BLaER1 treated with 17β-estradiol and CSF1 and Interleukin-3, amounts not matched to agents 10 nM and 100 nM (cell line): ENCODE results near the gene TMEM9.

Experiments
- H3K27ac ChIP-seq, 11 experiments: shearing (Covaris generic); formaldehyde crosslinking; 2 replicates each; pipeline ENCODE4 v1.8.1; 2022
- H3K27me3 ChIP-seq, 11 experiments: shearing (Covaris generic); formaldehyde crosslinking; 2 replicates each; pipeline ENCODE4 v1.8.1; 2022
- H3K36me3 ChIP-seq, 11 experiments: shearing (Covaris generic); formaldehyde crosslinking; 2 replicates each; pipeline ENCODE4 v1.8.1; 2022
- H3K4me1 ChIP-seq, 10 experiments: shearing (Covaris generic); formaldehyde crosslinking; 2 replicates each; pipeline ENCODE4 v1.8.1; 2022
- H3K4me2 ChIP-seq, 11 experiments: shearing (Covaris generic); formaldehyde crosslinking; 2 replicates each; pipeline ENCODE4 v1.8.1; 2022
- H3K4me3 ChIP-seq, 10 experiments: shearing (Covaris generic); formaldehyde crosslinking; 2 replicates each; pipeline ENCODE4 v1.8.1; 2022
- H3K9ac ChIP-seq, 11 experiments: shearing (Covaris generic); formaldehyde crosslinking; 2 replicates each; pipeline ENCODE4 v1.8.1; 2022
- H3K9me3 ChIP-seq, 11 experiments: shearing (Covaris generic); formaldehyde crosslinking; replicated peaks in 1 of 11; 2 replicates each; pipeline ENCODE4 v1.8.1; 2022
- H4K20me1 ChIP-seq, 11 experiments: shearing (Covaris generic); formaldehyde crosslinking; 2 replicates each; pipeline ENCODE4 v1.8.1; 2022
- Cebpa-rat ChIP-seq, 11 experiments: shearing (Covaris generic); IDR thresholded peaks; 2 replicates each; pipeline ENCODE4 v1.8.1; 2022

TMEM9 gene

DNA sequence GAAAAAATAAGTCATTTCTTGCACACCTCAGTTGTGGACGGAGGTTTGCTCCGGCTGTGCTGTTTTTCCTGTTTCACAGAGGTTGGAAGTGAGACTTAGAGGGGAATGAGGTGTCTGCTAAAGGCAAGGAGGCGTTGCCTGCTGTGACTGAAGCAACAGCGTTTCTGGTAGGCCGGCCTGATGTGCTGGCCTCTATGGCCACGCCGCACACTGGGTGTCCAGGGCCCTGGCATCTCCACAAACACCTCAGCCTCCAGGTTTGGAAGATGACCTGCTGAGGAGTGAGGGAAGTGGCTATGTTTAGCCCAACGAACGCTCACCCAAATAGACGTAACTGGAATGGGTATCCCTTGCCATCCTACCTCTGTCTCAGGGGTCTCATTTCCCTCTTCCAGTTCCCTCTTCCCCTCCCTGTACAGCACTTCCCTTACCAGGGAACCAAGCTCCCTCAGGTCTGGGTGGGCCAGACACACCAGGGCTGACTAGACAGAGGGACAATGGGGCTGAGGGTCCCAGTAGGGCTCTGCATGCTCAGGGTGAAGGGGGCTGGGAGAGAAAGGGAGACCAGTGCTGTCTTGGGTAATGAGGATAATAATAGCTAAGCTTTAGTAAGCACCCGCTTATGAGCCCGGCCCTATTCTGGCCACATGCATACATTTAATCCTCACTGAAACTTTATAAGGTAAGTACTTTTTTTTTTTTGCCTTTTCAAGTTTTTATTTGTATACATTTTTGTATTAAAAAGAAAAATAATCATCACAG, 53.9 kb downstream of the TMEM9 start:
- no peak for TF ChIP-seq Cebpa-rat (IDR thresholded peaks at IDR 0.05)
- peaks cover 0 to 29% (median 15%) of the 10 kb centered on the region in 10 experiments; a peak in 15 of 20 replicates for H3K4me1 ChIP-seq

DNA sequence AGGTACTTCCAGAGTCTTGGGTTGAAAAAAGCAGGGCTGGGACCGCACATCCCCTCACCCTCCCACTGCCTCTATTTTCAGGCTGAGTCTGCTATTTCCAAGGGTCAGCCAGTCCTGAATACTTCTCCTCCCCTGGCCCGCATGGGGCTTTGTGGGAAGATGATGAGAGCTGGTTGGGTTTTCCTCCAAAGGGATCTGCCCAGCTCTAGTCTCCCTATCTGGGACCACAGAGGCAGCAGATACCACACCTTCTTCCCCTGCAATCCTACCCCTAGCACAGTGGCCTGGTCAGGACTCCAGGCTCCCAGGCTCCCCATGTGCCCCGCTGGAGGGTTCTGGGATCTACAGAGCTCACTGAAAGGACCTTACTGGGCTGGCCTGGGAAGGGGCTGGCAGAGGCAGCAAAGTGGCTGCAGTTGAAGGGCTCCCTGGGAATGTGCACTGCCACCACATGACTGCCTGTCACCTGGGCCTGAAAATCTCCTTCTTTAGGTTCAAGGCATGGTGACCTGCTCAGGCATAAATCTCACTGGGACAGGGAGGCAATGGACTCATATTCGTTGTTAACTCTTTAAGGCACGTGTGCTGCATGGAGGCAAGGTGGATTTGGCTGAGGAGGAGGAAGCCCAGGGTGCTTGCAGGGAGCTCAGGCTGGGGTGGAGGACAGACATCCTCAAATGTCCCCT, 55.1 kb downstream of the TMEM9 start:
- Histone ChIP-seq H4K20me1 (no peaks in the 10 kb centered on the region; a peak in 1 of 22 replicates), H3K4me2 (no peak overlapping the region), H3K9me3 (no peaks in the 10 kb centered on the region), H3K36me3 (no peaks in the 10 kb centered on the region), H3K4me3 (no peak overlapping the region), H3K27me3 (no peaks in the 10 kb centered on the region), H3K9ac (no peak overlapping the region), H3K4me1 (peaks cover 0 to 35% (median 17%) of the 10 kb centered on the region in 10 experiments; a peak in 15 of 20 replicates), H3K27ac (no peak overlapping the region)
- TF ChIP-seq Cebpa-rat (IDR thresholded peaks at IDR 0.05) = no peak

More for the DNA sequence above, 53.9 kb downstream of the TMEM9 start:
- no peaks in the 10 kb centered on the region; a peak in 1 of 22 replicates for H4K20me1 ChIP-seq
- no peaks in the 10 kb centered on the region for H3K36me3 ChIP-seq
- H3K9ac ChIP-seq = no peak overlapping the region
- no peaks in the 10 kb centered on the region for H3K9me3 ChIP-seq
- no peak overlapping the region for H3K4me3 ChIP-seq
- no peak overlapping the region for H3K27ac ChIP-seq
- H3K4me2 ChIP-seq = no peak overlapping the region
- H3K27me3 ChIP-seq = no peaks in the 10 kb centered on the region

DNA sequence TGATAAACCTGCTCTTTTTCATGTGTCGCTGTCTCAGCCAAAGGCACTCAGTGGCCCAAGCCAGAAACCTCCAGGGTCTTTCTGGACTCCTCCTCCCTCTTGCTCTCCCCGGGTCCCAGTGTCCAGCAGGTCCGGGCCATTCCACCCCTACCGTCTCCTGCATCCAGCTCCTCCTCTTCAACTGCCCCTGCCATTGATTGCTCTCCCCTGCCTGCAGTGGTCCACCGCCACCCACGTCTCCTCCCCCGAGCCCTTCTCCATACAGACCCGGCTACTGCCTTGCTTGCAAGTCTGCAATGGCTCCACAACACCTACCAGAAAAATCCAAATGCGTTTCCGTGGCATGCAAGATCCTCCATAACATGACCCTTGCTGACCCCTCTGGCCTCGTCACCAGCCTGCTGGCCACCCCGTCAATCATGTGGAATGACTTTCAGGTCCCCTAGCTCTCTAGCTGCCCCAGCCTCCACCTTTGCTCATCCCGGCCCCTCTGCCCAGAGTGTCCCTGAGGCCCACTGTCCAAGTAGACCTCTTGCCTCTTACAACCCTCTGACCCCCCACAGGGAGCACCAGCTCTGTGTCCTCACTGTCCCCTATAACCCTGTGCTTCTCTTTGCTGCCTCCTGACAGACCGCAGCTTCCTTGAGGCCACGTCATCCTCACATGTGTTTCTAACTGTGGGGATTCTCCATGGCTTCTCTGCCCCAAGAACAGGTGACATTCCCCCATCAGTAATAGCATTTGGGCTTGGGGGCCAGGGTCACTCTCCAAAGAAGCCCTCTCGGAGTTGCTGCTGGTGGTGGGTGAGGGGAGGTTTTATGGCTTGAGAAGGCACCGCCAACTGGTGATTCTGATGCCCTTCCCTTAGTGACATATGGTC, 57.1 kb downstream of the TMEM9 start:
- Histone ChIP-seq H3K27me3 (no peaks in the 10 kb centered on the region), H3K36me3 (no peaks in the 10 kb centered on the region)
- no peak for TF ChIP-seq Cebpa-rat (IDR thresholded peaks at IDR 0.05)

DNA sequence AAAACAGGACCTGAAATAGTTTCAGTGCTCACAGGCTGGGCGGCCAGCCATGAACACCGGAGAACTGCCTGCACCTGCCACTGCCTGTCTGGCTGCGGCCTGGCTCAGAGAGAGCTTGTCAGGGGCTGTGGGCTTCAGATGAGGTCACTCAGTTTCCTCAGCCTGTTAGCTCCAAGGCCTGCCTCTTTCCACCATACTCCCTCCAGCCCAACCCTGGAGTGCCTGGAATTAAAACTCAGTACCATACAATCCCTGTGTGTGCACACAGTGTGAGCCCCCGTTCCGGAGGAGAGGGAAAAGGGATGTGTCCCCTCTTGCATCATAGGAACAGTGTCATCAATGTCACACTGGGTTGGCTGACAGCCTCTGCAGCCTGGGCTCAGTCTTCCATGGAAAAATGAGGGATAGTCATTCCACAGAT, 58.2 kb downstream of the TMEM9 start:
- Histone ChIP-seq H3K27me3 (no peaks in the 10 kb centered on the region), H3K27ac (no peak overlapping the region), H4K20me1 (no peaks in the 10 kb centered on the region; a peak in 1 of 22 replicates), H3K9me3 (no peaks in the 10 kb centered on the region), H3K36me3 (no peaks in the 10 kb centered on the region), H3K9ac (no peak overlapping the region; a peak in 1 of 22 replicates), H3K4me1 (peaks cover 0 to 27% (median 16%) of the 10 kb centered on the region in 10 experiments; a peak in 15 of 20 replicates), H3K4me2 (peak overlapping the region in 8 of 11 experiments; percentile 45 to 69 (median 59); a peak in 16 of 22 replicates), H3K4me3 (no peak overlapping the region)
- TF ChIP-seq Cebpa-rat (IDR thresholded peaks at IDR 0.05) = no peak

More for the DNA sequence above, 57.1 kb downstream of the TMEM9 start:
- Histone ChIP-seq H4K20me1 (no peaks in the 10 kb centered on the region; a peak in 1 of 22 replicates), H3K9ac (no peak overlapping the region), H3K4me2 (0 out of 22 replicates have a peak overlapping the region, but pooled peaks of 1 of the 11 experiments have one; percentile 61), H3K4me3 (no peak overlapping the region), H3K4me1 (peaks cover 0 to 27% (median 16%) of the 10 kb centered on the region in 10 experiments; a peak in 15 of 20 replicates), H3K9me3 (no peaks in the 10 kb centered on the region), H3K27ac (no peak overlapping the region)

DNA sequence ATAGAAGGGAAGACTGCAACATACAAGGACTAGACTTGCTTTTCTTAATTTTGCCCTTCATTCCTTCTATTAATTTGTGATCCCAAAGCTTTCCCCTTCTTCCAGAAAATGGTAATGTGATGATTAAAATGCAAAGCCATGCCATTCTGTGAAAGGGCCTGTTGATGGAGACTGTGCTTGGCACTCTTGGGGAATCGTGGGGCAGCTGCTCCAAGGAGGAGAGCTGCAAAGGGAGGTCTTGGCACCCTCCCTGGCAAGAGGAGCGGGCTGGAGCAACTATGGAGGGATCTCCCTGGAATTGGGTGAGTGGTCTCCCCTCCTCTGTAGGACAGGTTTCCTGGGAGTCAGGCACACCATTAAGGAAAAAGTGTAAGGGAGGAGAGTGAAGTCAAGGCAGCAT, 58.7 kb downstream of the TMEM9 start:
- Histone ChIP-seq H3K4me2 (peak overlapping the region in 8 of 11 experiments; percentile 45 to 69 (median 59); a peak in 16 of 22 replicates), H3K27ac (no peak overlapping the region), H3K36me3 (no peaks in the 10 kb centered on the region), H3K4me3 (no peak overlapping the region), H3K9ac (no peak overlapping the region; a peak in 1 of 22 replicates), H3K9me3 (no peaks in the 10 kb centered on the region), H4K20me1 (no peaks in the 10 kb centered on the region; a peak in 1 of 22 replicates), H3K27me3 (no peaks in the 10 kb centered on the region), H3K4me1 (peaks cover 0 to 27% (median 16%) of the 10 kb centered on the region in 10 experiments; a peak in 15 of 20 replicates)
- no peak for TF ChIP-seq Cebpa-rat (IDR thresholded peaks at IDR 0.05)

DNA sequence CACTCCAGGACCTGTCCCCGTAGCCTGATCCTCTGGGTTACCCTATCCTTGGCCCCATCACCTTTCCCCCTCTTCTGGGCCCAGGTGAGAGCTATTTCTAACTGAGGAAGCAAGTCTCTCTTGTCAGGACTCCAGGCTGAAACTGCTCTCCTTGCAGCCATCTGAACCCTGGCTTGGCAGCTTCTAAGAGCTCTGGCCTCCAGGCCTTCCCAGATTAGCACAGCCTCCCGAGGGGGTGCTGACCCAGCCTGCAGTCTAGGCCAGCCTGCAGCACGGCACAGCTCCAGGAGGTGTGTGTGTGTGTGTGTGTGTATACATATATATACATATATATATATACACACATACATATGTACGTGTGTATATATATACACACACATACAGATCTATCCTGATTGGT, 59.4 kb downstream of the TMEM9 start:
- Histone ChIP-seq H3K27ac (no peak overlapping the region), H3K9ac (no peak overlapping the region), H3K27me3 (no peaks in the 10 kb centered on the region), H4K20me1 (no peaks in the 10 kb centered on the region; a peak in 1 of 22 replicates), H3K4me2 (peak overlapping the region in 3 of 11 experiments; percentile 61 to 69 (median 69); a peak in 3 of 22 replicates), H3K4me3 (no peak overlapping the region), H3K9me3 (no peaks in the 10 kb centered on the region), H3K36me3 (no peaks in the 10 kb centered on the region), H3K4me1 (peaks cover 0 to 27% (median 16%) of the 10 kb centered on the region in 10 experiments; a peak in 15 of 20 replicates)
- TF ChIP-seq Cebpa-rat (IDR thresholded peaks at IDR 0.05) = no peak

DNA sequence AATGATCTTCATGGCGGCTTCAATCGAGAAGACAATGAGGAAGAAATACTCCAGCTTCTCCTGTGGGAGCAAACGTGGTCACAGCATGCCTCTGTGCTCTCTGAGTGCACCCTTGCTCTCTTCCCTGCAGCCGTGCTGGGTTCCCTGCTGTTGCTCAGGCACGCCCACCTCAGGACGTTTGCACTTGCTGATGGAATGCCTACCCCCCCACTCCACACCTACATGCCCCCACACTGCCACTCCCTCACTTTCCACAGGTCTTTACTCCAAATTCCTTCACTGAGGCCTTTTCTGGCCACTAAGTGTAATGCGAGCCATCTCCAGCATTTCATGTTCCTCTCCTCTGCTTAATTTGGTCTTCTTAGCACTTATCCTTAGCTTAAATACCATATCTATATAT, 60.3 kb downstream of the TMEM9 start:
- Histone ChIP-seq H3K4me1 (peaks cover 0 to 24% (median 16%) of the 10 kb centered on the region in 10 experiments; a peak in 15 of 20 replicates), H4K20me1 (no peaks in the 10 kb centered on the region), H3K36me3 (no peaks in the 10 kb centered on the region), H3K9me3 (no peaks in the 10 kb centered on the region), H3K27ac (no peak overlapping the region), H3K9ac (no peak overlapping the region), H3K4me2 (no peak overlapping the region), H3K4me3 (no peak overlapping the region), H3K27me3 (no peaks in the 10 kb centered on the region)
- no peak for TF ChIP-seq Cebpa-rat (IDR thresholded peaks at IDR 0.05)

DNA sequence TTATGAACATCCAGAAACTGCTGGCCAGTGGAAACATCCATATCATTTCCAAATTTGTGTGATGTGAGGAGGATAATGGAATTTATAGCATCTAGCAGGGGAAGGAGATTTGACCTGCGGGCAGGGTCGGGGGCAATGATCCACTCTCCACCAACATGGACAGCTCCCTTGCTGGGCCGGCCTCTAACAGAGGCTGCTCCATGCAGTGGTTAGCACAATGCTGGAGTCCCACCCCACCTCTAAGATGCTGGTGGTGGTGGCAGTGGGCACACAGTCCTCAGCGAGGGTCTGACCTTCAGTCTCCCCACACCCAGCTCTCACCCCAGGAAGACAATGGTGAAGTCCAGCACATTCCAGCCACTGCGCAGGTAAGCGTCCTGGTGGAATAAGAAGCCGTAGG, 60.7 kb downstream of the TMEM9 start:
- Histone ChIP-seq H3K4me3 (no peak overlapping the region), H4K20me1 (no peaks in the 10 kb centered on the region), H3K4me1 (peaks cover 0 to 24% (median 16%) of the 10 kb centered on the region in 10 experiments; a peak in 15 of 20 replicates), H3K9ac (no peak overlapping the region), H3K27ac (no peak overlapping the region), H3K4me2 (no peak overlapping the region), H3K36me3 (no peaks in the 10 kb centered on the region), H3K27me3 (no peaks in the 10 kb centered on the region), H3K9me3 (no peaks in the 10 kb centered on the region)
- TF ChIP-seq Cebpa-rat (IDR thresholded peaks at IDR 0.05) = no peak
